Right lobe of liver (tissue), 6 donors: ENCODE measurements around the gene GLO1. TPM values are rescaled to one million over a fixed set of nuclear protein-coding genes. Genes with fewer than 3 reads are reported as not detected.

Source experiments
- ATAC-seq, 4 donors: fragments of 200-7000 bp; cut with Tn5 transposase; one replicate each; pipeline ENCODE4 v1.9.1; 2020; ENCODE audit warnings: mild to moderate bottlenecking in 4 of 4, moderate library complexity in 4 of 4
- DNase-seq, 3 donors: peaks; one replicate each; pipeline ENCODE4 v3.0.0-alpha.2; 2020
- H3K27ac ChIP-seq, 3 donors: fragments of 200-600 bp; one replicate each; pipeline ENCODE4 v1.8.0; 2022
- H3K27me3 ChIP-seq, 2 donors: fragments of 200-600 bp; one replicate each; pipeline ENCODE4 v1.8.0; 2022
- H3K36me3 ChIP-seq, 4 donors: fragments of 200-600 bp; sonication (generic) in 1 of 4; one replicate each; pipeline versions ENCODE4 v1.5.1 to v1.8.0; 2017 to 2022; ENCODE audit warnings: control low read depth in 1 of 4
- H3K4me1 ChIP-seq, 4 donors: fragments of 200-600 bp; sonication (generic) in 1 of 4; one replicate each; pipeline versions ENCODE4 v1.5.1 to v1.8.0; 2017 to 2022; ENCODE audit warnings: control low read depth in 1 of 4
- H3K4me3 ChIP-seq, 3 donors: fragments of 200-600 bp; one replicate each; pipeline ENCODE4 v1.8.0; 2022
- H3K9me3 ChIP-seq, 4 donors: fragments of 200-600 bp; sonication (generic) in 1 of 4; one replicate each; pipeline versions ENCODE4 v1.5.1 to v1.8.0; 2017 to 2022; ENCODE audit warnings: control low read depth in 1 of 4
- CTCF ChIP-seq, 4 donors: fragments of 200-600 bp in 3 of 4; fragments of 450-650 bp in 1 of 4; IDR thresholded peaks; one replicate each; pipeline versions ENCODE4 v1.5.1 to v1.8.0; 2016 to 2022; ENCODE audit warnings: antibody characterized with exemption in 4 of 4, mild to moderate bottlenecking in 2 of 4
- POLR2A ChIP-seq: fragments of 450-650 bp; IDR thresholded peaks from one replicate; pipeline ENCODE4 v1.6.1; 2017; ENCODE audit warnings: antibody characterized with exemption, mild to moderate bottlenecking
- WGBS: methylation state at CpG from one replicate; pipeline ENCODE4 v1.1.6; 2018; ENCODE audit warnings: low coverage, low lambda C conversion rate; ENCODE audit not compliant: insufficient coverage; ENCODE audit errors: missing lambda C conversion rate; 5-methylcytosine and 5-hydroxymethylcytosine counted together
- intact Hi-C, 2 donors: fragments of 100-400 bp; cut with DNase I; formaldehyde crosslinking; loops; one replicate each; pipeline versions ENCODE4 v1.11.2 to v1.14.1; 2022
- total RNA-seq, 6 experiments: library from RNA; depleted of rRNA in 2 of 6; stranded (reverse); fragments of >200 nt in 2 of 6; fragmentation: NEBNext Ultra II Directional in 3 of 6; extraction: Animal tissue kit (Norgen Biotek cat#: 25700) in 3 of 6; gene quantifications; one replicate each; pipeline versions ENCODE4 v1.1.0 to v1.2.4, GENCODE V29; 2016 to 2023
- donor health status: DM: no; HTN: yes; CAD: no.
- donor health status: DM: no; HTN: no; CAD: no.
- donor health status: DM: no; HTN: no; CAD: no.
- donor health status: DM: no; HTN: yes; CAD: no.
- donor health status: DM: no; HTN: yes; CAD: no.

GLO1 gene
- total RNA-seq, 6 experiments from 2014 or later = 41.7 to 68.9 (median 57.8) TPM

GRCh38 chr6:38684237-38684636 lies 18.7 kb downstream of the GLO1 start:
- no peak for ATAC-seq
- Histone ChIP-seq H3K27ac (no peak overlapping the region), H3K4me3 (no peak overlapping the region), H3K9me3 (no peaks in the 10 kb centered on the region), H3K27me3 (no peaks in the 10 kb centered on the region), H3K36me3 (peaks cover 0 to 21% (median under 1%) of the 10 kb centered on the region in 4 donors), H3K4me1 (peaks cover 0 to 32% (median 15%) of the 10 kb centered on the region in 4 donors)
- 89% methylated on average over 1 of the region's 1 CpG for whole genome bisulfite sequencing
- no peak for DNase-seq
- TF ChIP-seq POLR2A = no peak
- no peak for TF ChIP-seq CTCF (IDR thresholded peaks at IDR 0.05)
- intact Hi-C loops = no loop called here

- intact Hi-C loops = no loop called here
- no peak overlapping the region for H3K27ac ChIP-seq
- H3K9me3 ChIP-seq = no peaks in the 10 kb centered on the region
- H3K4me3 ChIP-seq = no peak overlapping the region
- no peaks in the 10 kb centered on the region for H3K27me3 ChIP-seq
- peaks cover 0 to 23% (median under 1%) of the 10 kb centered on the region in 4 donors for H3K36me3 ChIP-seq
- ATAC-seq (no peak), DNase-seq (no peak)
- TF ChIP-seq POLR2A (no peak), CTCF (IDR thresholded peaks at IDR 0.05) (no peak)
- WGBS = 96% methylated on average over 2 of the region's 2 CpGs
- H3K4me1 ChIP-seq = peaks cover 0 to 12% (median 5%) of the 10 kb centered on the region in 4 donors
Measured at GRCh38 chr6:38681850-38682249, 21.1 kb downstream of the GLO1 start.

- no peaks in the 10 kb centered on the region for H3K4me1 ChIP-seq
- TF ChIP-seq POLR2A (no peak), CTCF (IDR thresholded peaks at IDR 0.05) (no peak)
- ATAC-seq (no peak), DNase-seq (no peak)
- intact Hi-C loops = no loop called here
- WGBS = 100% methylated on average over 1 of the region's 1 CpG
- no peak overlapping the region for H3K4me3 ChIP-seq
- no peaks in the 10 kb centered on the region for H3K9me3 ChIP-seq
- peaks cover 0 to 36% (median 3%) of the 10 kb centered on the region in 4 donors for H3K36me3 ChIP-seq
- H3K27me3 ChIP-seq = no peaks in the 10 kb centered on the region
- no peak overlapping the region for H3K27ac ChIP-seq
Measured at GRCh38 chr6:38679668-38680067, 23.3 kb downstream of the GLO1 start.

GRCh38 chr6:38678178-38678760 lies 24.7 kb downstream of the GLO1 start:
- Histone ChIP-seq H3K4me1 (no peaks in the 10 kb centered on the region), H3K36me3 (peaks cover 0 to 27% (median 2%) of the 10 kb centered on the region in 4 donors), H3K4me3 (no peak overlapping the region), H3K27me3 (no peaks in the 10 kb centered on the region), H3K27ac (no peak overlapping the region), H3K9me3 (no peaks in the 10 kb centered on the region)
- ATAC-seq (no peak), DNase-seq (no peak)
- 100% methylated on average over 2 of the region's 7 CpGs for WGBS
- intact Hi-C loops = no loop called here
- TF ChIP-seq CTCF (IDR thresholded peaks at IDR 0.05) (no peak), POLR2A (no peak)
